Cerebellar nuclear complex (tissue), 1 donor: ENCODE results near the gene SENP2.
"Not testable (repeated sequence)": the region's sequence is repeated elsewhere in the genome, so short reads cannot be mapped to it uniquely, and the experiment has no call there.

Experiments used
- DNase-seq, 2 experiments: peaks; one replicate each; lab custom pipeline; 2025; lab: John Stamatoyannopoulos, UW

SENP2 gene

GRCh38 chr3:185585859-185586685 is at the start of gene SENP2:
Gene SENP2, plus strand, starts transcription at chr3:185586295. Its CDS starts 119 bp downstream, at chr3:185586414.
- peak; percentile 98 for DNase-seq

GRCh38 chr3:185537369-185537970 is 48.6 kb upstream of the SENP2 start:
- DNase-seq = no peak

- DNase-seq = no peak
Observed at GRCh38 chr3:185539934-185540333, 46.2 kb upstream of the SENP2 start.

- no peak for DNase-seq
Observed at GRCh38 chr3:185540695-185541094, 45.4 kb upstream of the SENP2 start.

GRCh38 chr3:185549122-185549521 is 37.0 kb upstream of the SENP2 start:
- DNase-seq = no peak

GRCh38 chr3:185549651-185550111 is 36.4 kb upstream of the SENP2 start:
- DNase-seq = no peak

GRCh38 chr3:185552358-185552877 is 33.7 kb upstream of the SENP2 start, which contains the start of gene LIPH:
Gene LIPH, minus strand, starts transcription at chr3:185552588. Its CDS starts 117 bp downstream, at chr3:185552471.
- no peak for DNase-seq

- DNase-seq = no peak
Observed at GRCh38 chr3:185555101-185555501, 31.0 kb upstream of the SENP2 start.

GRCh38 chr3:185555860-185556347 is 30.2 kb upstream of the SENP2 start:
- DNase-seq = no peak

GRCh38 chr3:185556640-185557039 is 29.5 kb upstream of the SENP2 start:
- not testable (repeated sequence) for DNase-seq

- no peak for DNase-seq
Observed at GRCh38 chr3:185558395-185558794, 27.7 kb upstream of the SENP2 start.

- DNase-seq = no peak
Observed at GRCh38 chr3:185559706-185560090, 26.4 kb upstream of the SENP2 start.

- DNase-seq = no peak
Observed at GRCh38 chr3:185560676-185561075, 25.4 kb upstream of the SENP2 start.

- no peak for DNase-seq
Observed at GRCh38 chr3:185561374-185561943, 24.6 kb upstream of the SENP2 start.

- DNase-seq = no peak
Observed at GRCh38 chr3:185561958-185562357, 24.1 kb upstream of the SENP2 start.

- no peak for DNase-seq
Observed at GRCh38 chr3:185572183-185572582, 13.9 kb upstream of the SENP2 start.

- not testable (repeated sequence) for DNase-seq
Observed at GRCh38 chr3:185575108-185575869, 10.8 kb upstream of the SENP2 start.

- DNase-seq = no peak
Observed at GRCh38 chr3:185582236-185582635, 3.9 kb upstream of the SENP2 start.

GRCh38 chr3:185582871-185583270 is 3.2 kb upstream of the SENP2 start:
- DNase-seq = no peak

- no peak for DNase-seq
Observed at GRCh38 chr3:185583925-185584324, 2.2 kb upstream of the SENP2 start.

GRCh38 chr3:185584686-185585085 is 1.4 kb upstream of the SENP2 start:
- no peak for DNase-seq

- no peak for DNase-seq
Observed at GRCh38 chr3:185585518-185585858, 607 bp upstream of the SENP2 start.
